CD14-positive monocyte (primary cell): ENCODE measurements around the gene TSPAN19. TPM values are rescaled to one million over a fixed set of nuclear protein-coding genes. Genes with fewer than 3 reads are reported as not detected.

Experiments used
- DNase-seq, 3 donors: peaks; one replicate each; pipeline ENCODE4 v3.0.0-alpha.2; 2011 to 2022
- H2AFZ ChIP-seq: 2 replicates; pipeline ENCODE4 v1.6.0; 2012; ENCODE audit warnings: mild to moderate bottlenecking, low read depth, low read length, inconsistent platforms; ENCODE audit not compliant: insufficient read depth, poor library complexity, severe bottlenecking
- H3K27ac ChIP-seq, 2 donors: 1 replicate in 1 of 2; 2 replicates in 1 of 2; pipeline ENCODE4 v1.5.1; 2012 to 2013; ENCODE audit warnings: low read length in 2 of 2, control low read depth in 1 of 2, inconsistent platforms in 1 of 2, low read depth in 1 of 2, mild to moderate bottlenecking in 1 of 2
- H3K27me3 ChIP-seq, 2 donors: one replicate each; pipeline versions ENCODE4 v1.6.0 to v1.6.1; 2011 to 2013; ENCODE audit warnings: low read length in 2 of 2; ENCODE audit not compliant: control insufficient read depth in 2 of 2, insufficient read depth in 2 of 2
- H3K36me3 ChIP-seq, 2 donors: replicated peaks in 1 of 2; 1 replicate in 1 of 2; 2 replicates in 1 of 2; pipeline versions ENCODE4 v1.5.1 to v1.6.1; 2012 to 2013; ENCODE audit warnings: low read length in 2 of 2, control low read depth in 1 of 2, inconsistent platforms in 1 of 2, mild to moderate bottlenecking in 1 of 2; ENCODE audit not compliant: insufficient read depth in 2 of 2, control insufficient read depth in 1 of 2
- H3K4me1 ChIP-seq, 2 donors: 1 replicate in 1 of 2; 2 replicates in 1 of 2; pipeline versions ENCODE4 v1.5.1 to v1.6.1; 2012 to 2013; ENCODE audit warnings: low read length in 2 of 2, control low read depth in 1 of 2, inconsistent platforms in 1 of 2, mild to moderate bottlenecking in 1 of 2, moderate library complexity in 1 of 2; ENCODE audit not compliant: insufficient read depth in 2 of 2, control insufficient read depth in 1 of 2
- H3K4me2 ChIP-seq: replicated peaks from 2 replicates; pipeline ENCODE3; 2012; ENCODE audit warnings: low read length, moderate library complexity, mild to moderate bottlenecking; ENCODE audit not compliant: poor library complexity, severe bottlenecking; ENCODE audit errors: extremely low read depth
- H3K4me3 ChIP-seq, 3 experiments: fragments of 200-600 bp in 1 of 3; sonication (generic) in 1 of 3; replicated peaks in 1 of 3; 1 replicate in 2 of 3; 2 replicates in 1 of 3; pipeline ENCODE4 v1.5.1; 2011 to 2013; ENCODE audit warnings: low read length in 3 of 3, mild to moderate bottlenecking in 3 of 3, control low read depth in 2 of 3, low read depth in 2 of 3, inconsistent platforms in 1 of 3, moderate library complexity in 1 of 3
- H3K79me2 ChIP-seq: 2 replicates; pipeline ENCODE4 v1.6.0; 2012; ENCODE audit warnings: mild to moderate bottlenecking, control low read depth, inconsistent platforms, low read length, moderate library complexity; ENCODE audit not compliant: insufficient read depth
- H3K9ac ChIP-seq: 2 replicates; pipeline ENCODE4 v1.6.0; 2017; ENCODE audit warnings: low read length, mild to moderate bottlenecking; ENCODE audit not compliant: insufficient read depth, poor library complexity, severe bottlenecking
- H3K9me3 ChIP-seq, 2 donors: replicated peaks in 1 of 2; 1 replicate in 1 of 2; 2 replicates in 1 of 2; pipeline versions ENCODE4 v1.5.1 to v1.6.1; 2012 to 2013; ENCODE audit warnings: low read length in 2 of 2, control low read depth in 1 of 2; ENCODE audit not compliant: control insufficient read depth in 1 of 2, insufficient read depth in 1 of 2
- H4K20me1 ChIP-seq: 2 replicates; pipeline ENCODE4 v1.6.0; 2012; ENCODE audit warnings: mild to moderate bottlenecking, low read length, control low read depth, moderate library complexity; ENCODE audit not compliant: insufficient read depth
- H3K27ac Mint-ChIP-seq, 7 donors: one replicate each; pipeline ENCODE4 v1.8.0; 2020; ENCODE audit warnings: mild to moderate bottlenecking in 7 of 7, mixed read lengths in 7 of 7, moderate library complexity in 6 of 7, inconsistent platforms in 2 of 7
- H3K27me3 Mint-ChIP-seq, 3 donors: one replicate each; pipeline ENCODE4 v1.8.0; 2021 to 2022; ENCODE audit warnings: low read depth in 3 of 3, mild to moderate bottlenecking in 3 of 3, mixed read lengths in 3 of 3, moderate library complexity in 3 of 3, inconsistent platforms in 1 of 3
- H3K36me3 Mint-ChIP-seq, 2 donors: one replicate each; pipeline ENCODE4 v1.8.0; 2020; ENCODE audit warnings: mixed read lengths in 2 of 2, inconsistent platforms in 1 of 2, mild to moderate bottlenecking in 1 of 2
- H3K4me1 Mint-ChIP-seq: one replicate; pipeline ENCODE4 v1.8.0; 2020; ENCODE audit warnings: mild to moderate bottlenecking, mixed read lengths
- H3K4me3 Mint-ChIP-seq, 2 donors: one replicate each; pipeline ENCODE4 v1.8.0; 2020; ENCODE audit warnings: mild to moderate bottlenecking in 2 of 2, mixed read lengths in 2 of 2, moderate library complexity in 1 of 2
- H3K9me3 Mint-ChIP-seq, 7 donors: one replicate each; pipeline ENCODE4 v1.8.0; 2020 to 2022; ENCODE audit warnings: mixed read lengths in 7 of 7, mild to moderate bottlenecking in 6 of 7, moderate library complexity in 6 of 7, inconsistent platforms in 2 of 7
- CTCF ChIP-seq: fragments of 200-600 bp; IDR thresholded peaks from one replicate; pipeline ENCODE4 v1.8.0; 2022; ENCODE audit warnings: antibody characterized with exemption, mild to moderate bottlenecking
- WGBS: methylation state at CpG from one replicate; pipeline ENCODE4 v1.1.5; 2013; ENCODE audit warnings: missing lambda C conversion rate; ENCODE audit not compliant: insufficient coverage; 5-methylcytosine and 5-hydroxymethylcytosine counted together
- intact Hi-C, 2 donors: fragments of 100-400 bp; cut with micrococcal nuclease; formaldehyde crosslinking; loops; one replicate each; pipeline versions ENCODE4 v1.15.0 to v1.15.1; 2023
- polyA plus RNA-seq, 3 donors: library from polyadenylated mRNA; depleted of rRNA in 1 of 3; unstranded in 2 of 3; stranded (reverse) in 1 of 3; fragments of 300-500 nt in 2 of 3; fragments of >200 nt in 1 of 3; fragmentation: Illumina TruSeq in 2 of 3; gene quantifications; 1 replicate in 2 of 3; 2 replicates in 1 of 3; pipeline ENCODE4 v1.2.3, GENCODE V29; 2012 to 2021

The TSPAN19 gene
- polyA plus RNA-seq, 3 donors: not detected

GRCh38 chr12:85041395-85041794 lies 5.3 kb upstream of the TSPAN19 start:
- peaks cover 1% of the 10 kb centered on the region for H3K4me1 Mint-ChIP-seq
- WGBS: no CpG with 5 or more reads among the region's 1 CpG
- Histone ChIP-seq H3K9ac (no peak overlapping the region), H4K20me1 (no peaks in the 10 kb centered on the region), H3K4me1 (no peaks in the 10 kb centered on the region), H3K9me3 (no peaks in the 10 kb centered on the region), H3K4me3 (no peak overlapping the region), H3K79me2 (no peaks in the 10 kb centered on the region), H3K27ac (no peak overlapping the region), H2AFZ (no peak overlapping the region), H3K4me2 (no peak overlapping the region), H3K27me3 (peaks cover 8 to 9% of the 10 kb centered on the region in 2 donors), H3K36me3 (no peaks in the 10 kb centered on the region)
- no peak overlapping the region for H3K4me3 Mint-ChIP-seq
- intact Hi-C loops: no loop called here
- no peak overlapping the region for H3K27ac Mint-ChIP-seq
- no peaks in the 10 kb centered on the region for H3K9me3 Mint-ChIP-seq
- H3K36me3 Mint-ChIP-seq: no peaks in the 10 kb centered on the region
- DNase-seq: no peak
- H3K27me3 Mint-ChIP-seq: peaks cover 7 to 8% (median 8%) of the 10 kb centered on the region in 3 donors
- TF ChIP-seq CTCF: no peak

- no peak for DNase-seq
- Histone ChIP-seq H3K9me3 (no peaks in the 10 kb centered on the region), H3K9ac (no peak overlapping the region), H3K36me3 (no peaks in the 10 kb centered on the region), H4K20me1 (no peaks in the 10 kb centered on the region), H3K4me3 (no peak overlapping the region), H3K27ac (no peak overlapping the region), H2AFZ (no peak overlapping the region), H3K27me3 (peaks cover 15 to 16% of the 10 kb centered on the region in 2 donors), H3K79me2 (no peaks in the 10 kb centered on the region), H3K4me2 (no peak overlapping the region), H3K4me1 (no peaks in the 10 kb centered on the region)
- WGBS: no CpG with 5 or more reads among the region's 3 CpGs
- H3K36me3 Mint-ChIP-seq: no peaks in the 10 kb centered on the region
- no peak overlapping the region for H3K27ac Mint-ChIP-seq
- TF ChIP-seq CTCF: no peak
- intact Hi-C loops: no loop called here
- peaks cover 4% of the 10 kb centered on the region for H3K4me1 Mint-ChIP-seq
- no peak overlapping the region for H3K4me3 Mint-ChIP-seq
- peaks cover 10 to 19% (median 19%) of the 10 kb centered on the region in 3 donors for H3K27me3 Mint-ChIP-seq
- peaks cover 0 to 3% (median 0%) of the 10 kb centered on the region in 7 donors for H3K9me3 Mint-ChIP-seq
These were observed 656 bp upstream of the TSPAN19 start for GRCh38 chr12:85036733-85037132.
